DMS 273 (cell line): Measurements from ENCODE around the gene SRRM2.

Source experiments
- DNase-seq: peaks from one replicate; lab custom pipeline; 2025; ENCODE audit not compliant: unreplicated experiment; lab: John Stamatoyannopoulos, UW

The SRRM2 gene

GRCh38 chr16:2775765-2776499 lies 23.5 kb downstream of the SRRM2 start:
- DNase-seq = no peak

DNA sequence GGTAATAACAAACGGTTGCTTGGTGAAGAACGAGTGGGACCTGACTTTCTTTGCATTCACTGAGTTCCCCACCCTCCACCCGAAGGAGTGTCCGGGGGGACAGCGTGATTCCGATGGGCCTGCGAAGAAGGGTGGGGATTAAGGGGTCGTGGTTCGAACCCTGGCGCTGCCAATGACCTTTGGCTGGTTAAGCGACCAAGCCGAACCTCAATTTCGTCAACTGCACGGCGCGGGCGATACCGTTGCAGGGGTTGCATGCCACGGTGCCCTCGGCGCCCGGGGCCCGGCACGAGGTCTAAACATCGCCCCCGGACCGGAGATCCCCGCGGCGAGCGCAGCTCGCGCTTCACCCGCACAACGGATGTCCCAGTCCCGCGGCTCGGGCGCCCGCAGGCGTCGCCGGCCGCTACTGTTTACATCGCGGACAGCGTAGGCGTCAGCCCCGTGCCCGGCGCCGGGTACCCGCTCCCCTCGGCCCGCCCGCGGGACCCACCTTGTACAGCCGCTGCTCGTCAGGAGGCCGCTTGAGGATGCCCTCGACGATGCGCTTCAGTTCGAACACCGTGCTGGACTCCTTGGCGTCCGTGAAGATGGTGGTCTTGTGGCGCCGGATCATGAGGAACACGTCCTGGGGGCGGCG lies 24.2 kb downstream of the SRRM2 start:
- DNase-seq = peak; percentile 74

DNA sequence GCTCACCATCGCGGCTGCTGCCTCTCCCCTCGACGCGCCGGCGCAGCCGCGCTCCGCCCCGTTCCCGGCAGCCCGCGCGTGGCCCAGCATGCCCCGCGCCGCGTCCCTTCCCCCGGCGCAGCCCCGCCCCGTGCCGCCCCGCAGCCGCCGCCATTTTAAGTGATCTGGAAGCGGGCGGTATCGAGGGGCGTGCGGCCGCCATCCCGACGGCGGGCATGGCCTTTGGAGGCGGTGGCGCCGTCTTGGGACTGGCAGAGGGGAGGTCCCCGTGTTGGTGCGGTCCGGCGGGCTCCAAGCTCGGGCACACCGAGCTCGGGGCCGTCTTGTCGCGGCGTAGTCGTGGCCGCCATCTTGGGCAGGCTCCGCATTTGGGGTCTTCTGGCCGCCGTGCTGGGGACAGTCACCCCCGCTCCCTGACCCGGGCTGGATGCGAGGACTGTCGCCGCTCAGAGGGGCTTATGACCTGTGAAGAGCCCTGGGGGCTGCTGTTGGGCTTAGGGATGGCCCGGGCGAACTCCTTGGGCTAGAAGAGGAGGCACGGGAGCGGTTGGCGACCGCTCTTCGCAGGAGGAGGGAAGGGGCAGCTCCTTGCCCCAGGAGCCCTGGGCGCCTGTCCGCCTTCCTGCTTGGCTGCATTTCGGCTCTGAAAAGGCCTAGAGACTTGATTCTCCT lies 24.9 kb downstream of the SRRM2 start, which contains the start of gene ELOB:
Gene ELOB (minus strand): TSS at position 50 of the 672 bp plus-strand sequence. CDS start 41 bp downstream, at position 9.
- DNase-seq = peak; percentile 95

- DNase-seq = peak; percentile 60
These were observed 25.6 kb downstream of the SRRM2 start for GRCh38 chr16:2777903-2778629.

DNA sequence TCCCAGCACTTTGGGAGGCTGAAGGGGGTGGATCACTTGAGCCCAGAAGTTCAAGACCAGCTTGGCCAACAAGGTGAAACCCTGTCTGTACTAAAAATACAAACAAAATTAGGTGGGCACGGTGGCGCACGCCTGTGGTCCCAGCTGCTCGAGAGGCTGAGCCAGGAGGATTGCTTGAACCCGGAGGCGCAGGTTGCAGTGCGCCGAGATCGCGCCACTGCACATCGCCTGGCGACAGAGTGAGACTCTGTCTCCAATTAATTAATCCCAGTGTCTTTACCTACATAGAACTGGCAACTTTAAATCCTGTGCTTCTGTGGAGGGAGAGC lies 26.2 kb downstream of the SRRM2 start:
- no peak for DNase-seq

- DNase-seq = no peak
These were observed 26.9 kb downstream of the SRRM2 start for GRCh38 chr16:2779151-2779920.

GRCh38 chr16:2779978-2780898 lies 27.8 kb downstream of the SRRM2 start:
- DNase-seq = no peak

GRCh38 chr16:2782583-2783351 lies 30.3 kb downstream of the SRRM2 start:
- no peak for DNase-seq

- DNase-seq = no peak
These were observed 31.3 kb downstream of the SRRM2 start for GRCh38 chr16:2783581-2784357.

GRCh38 chr16:2784358-2785100 lies 32.1 kb downstream of the SRRM2 start:
- no peak for DNase-seq

DNA sequence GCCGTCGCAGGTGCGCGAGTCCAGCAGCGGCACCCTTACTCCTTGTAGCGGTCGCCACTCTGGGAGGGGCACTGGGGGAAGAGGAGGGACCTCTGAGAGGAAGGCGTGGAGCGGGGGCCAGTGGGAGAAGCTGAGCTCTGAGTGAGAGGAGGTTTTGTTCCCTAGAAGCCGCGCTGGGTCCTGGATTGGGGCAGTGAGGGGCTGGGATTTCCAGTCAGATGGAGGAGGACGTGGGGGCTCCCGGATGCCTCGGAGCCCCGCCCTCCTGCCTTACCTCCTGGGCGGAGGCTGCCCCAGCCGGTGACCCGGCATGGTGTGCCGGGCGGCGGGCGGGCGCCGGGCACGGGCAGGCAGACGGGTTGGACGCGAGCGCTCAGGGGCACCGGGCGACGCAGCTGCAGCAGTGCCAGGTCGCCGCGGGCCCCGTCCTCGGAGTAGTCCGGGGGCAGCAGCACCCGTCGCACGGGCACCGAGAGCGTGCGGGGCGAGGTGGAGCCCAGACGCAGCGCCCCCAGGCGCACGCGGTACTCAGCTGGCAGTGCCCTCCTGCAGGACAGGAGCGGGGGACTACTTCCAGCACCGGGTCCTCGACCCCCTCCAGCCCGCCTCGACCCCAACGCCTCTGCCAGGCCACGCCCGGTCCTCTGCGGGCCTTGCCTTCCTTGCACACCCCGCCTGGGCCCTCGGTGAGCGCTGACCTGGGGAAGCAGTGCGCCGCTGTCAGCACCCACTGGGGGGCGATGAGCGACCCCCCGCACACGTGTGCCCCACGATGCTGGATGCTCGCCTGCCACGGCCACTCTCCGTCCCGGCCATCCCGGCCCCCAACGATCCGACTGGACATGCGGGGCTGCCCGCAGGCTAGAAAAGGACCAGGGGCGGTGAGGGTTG lies 32.9 kb downstream of the SRRM2 start:
- no peak for DNase-seq

- peak; percentile 46 for DNase-seq
These were observed 33.8 kb downstream of the SRRM2 start for GRCh38 chr16:2786061-2786825.

DNA sequence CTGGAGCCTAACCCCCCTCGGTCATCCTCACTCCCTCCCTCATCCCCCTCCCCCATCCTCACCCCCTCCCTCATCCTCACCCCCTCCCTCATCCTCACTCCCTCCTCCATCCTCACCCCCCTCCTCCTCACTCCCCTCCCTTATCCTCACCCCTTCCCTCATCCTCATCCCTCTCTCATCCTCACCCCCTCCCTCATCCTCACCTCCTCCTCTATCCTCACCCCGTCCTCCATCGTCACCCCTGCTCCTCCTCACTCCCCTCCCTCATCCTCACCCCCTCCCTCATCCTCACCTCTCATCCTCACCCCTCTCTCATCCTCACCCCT lies 34.4 kb downstream of the SRRM2 start:
- DNase-seq = no peak

DNA sequence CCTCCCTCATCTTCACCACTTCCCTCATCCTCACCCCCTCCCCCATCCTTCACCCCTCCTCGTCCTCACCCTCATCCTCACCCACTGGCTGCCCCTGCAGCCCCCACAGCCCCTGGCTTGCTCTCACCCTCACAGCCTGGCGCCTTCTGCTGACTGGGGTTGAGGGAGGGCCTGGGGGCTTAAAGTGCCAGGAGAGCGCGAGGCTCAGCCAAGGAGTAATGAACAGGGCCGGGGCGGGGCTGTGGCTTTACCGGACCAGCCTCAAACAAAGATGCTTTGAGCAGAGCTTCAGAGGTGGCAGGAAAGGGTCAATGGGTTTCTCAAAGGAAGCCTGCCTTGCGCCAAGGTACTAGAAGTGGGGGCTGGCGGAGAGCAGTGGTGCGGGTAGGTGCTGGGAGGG lies 35.0 kb downstream of the SRRM2 start, which contains the start of gene PRSS33:
Gene PRSS33 (minus strand): TSS at position 155 of the 400 bp plus-strand sequence. CDS start 1,013 bp downstream, outside the sequence.
- no peak for DNase-seq

- DNase-seq = no peak
These were observed 35.5 kb downstream of the SRRM2 start for GRCh38 chr16:2787961-2788360.

DNA sequence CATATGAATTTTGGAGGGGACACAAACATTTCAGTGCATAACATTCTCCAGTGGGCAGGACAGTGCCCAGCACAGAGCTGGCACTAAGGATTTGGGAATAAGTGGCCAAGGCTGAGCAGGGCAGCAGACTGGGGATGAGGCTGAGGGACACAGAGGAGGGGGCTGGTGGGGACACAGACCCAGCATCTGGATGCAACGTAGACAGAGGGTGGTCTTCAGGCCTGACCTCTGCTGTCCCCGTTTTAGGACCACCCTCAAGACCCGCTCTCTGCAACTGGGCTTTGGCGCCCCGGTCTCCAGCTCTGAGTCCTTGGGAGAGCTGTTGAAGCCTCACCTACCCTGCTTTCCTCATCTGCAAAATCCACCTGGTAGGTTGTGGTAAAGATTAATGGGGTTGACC lies 38.2 kb downstream of the SRRM2 start:
- DNase-seq = no peak
